Measurements from ENCODE around the gene ZNF609.

The ZNF609 gene

GRCh38 chr15:64691896-64692565 lies 231.7 kb downstream of the ZNF609 start:
- no peak for DNase-seq (ENCODE audit: low read depth)

DNA sequence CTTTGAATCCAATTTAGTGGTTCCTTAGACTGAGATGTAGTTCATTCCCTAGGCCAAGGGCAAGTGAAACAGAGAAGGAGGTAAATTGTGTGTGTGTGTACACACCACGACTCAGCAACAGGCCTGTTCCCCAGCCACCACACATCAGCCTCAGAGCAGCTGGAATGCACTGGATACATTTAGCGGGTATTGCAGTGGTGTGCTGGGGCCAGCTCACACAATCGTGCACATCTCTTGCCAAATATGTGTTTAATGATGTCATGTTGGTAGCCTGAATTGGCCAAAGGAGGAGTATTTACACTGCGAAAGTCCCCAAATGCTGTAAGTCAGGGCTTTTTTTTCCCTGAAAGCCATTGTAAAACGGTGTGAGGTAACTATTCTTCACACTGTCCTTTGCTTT lies 232.8 kb downstream of the ZNF609 start:
- peak; percentile 55 for DNase-seq (ENCODE audit: low read depth)

DNA sequence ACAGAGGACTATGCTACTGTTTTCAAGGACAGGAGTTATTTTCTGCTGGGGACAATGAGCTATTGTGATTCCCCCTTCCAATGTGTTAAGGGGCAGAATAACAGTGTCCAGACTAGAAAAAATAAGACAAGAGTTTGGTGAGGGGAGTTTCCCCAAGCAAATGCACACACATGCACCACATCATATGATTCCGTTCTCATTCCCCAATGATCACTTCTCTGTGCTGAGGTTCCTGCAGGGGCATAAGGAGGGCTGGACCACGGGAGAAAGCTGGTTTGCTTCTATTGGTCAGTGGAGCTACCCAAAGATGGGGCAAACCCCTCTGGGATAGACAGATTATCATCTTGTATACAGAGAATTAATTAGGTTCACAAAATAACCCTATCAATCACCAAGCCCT lies 234.4 kb downstream of the ZNF609 start:
- no peak for DNase-seq (ENCODE audit: low read depth)

GRCh38 chr15:64695561-64695992 lies 235.2 kb downstream of the ZNF609 start:
- no peak for DNase-seq (ENCODE audit: low read depth)

GRCh38 chr15:64696481-64696880 lies 236.1 kb downstream of the ZNF609 start:
- DNase-seq (ENCODE audit: low read depth) = no peak

DNA sequence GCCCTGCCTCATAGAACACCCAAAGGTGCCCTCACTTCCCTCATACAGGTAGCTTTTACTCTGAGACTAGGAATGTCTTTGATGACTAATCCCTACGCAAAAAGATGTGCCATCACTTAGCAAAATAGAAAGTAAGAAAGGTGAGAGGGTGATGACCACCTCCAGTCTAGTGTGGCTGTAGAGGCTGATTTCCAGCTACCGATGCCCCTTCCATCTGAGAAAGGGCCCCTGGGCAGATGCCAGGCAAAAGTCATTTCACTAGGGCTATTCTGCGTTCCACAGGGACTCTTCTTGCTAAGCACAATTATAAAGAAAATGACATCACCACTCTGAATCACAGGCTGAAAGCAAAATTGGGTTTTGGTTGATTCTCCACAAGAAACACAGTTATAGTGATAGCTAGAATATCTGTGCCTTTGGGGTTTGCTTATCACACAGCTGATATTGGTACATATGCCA lies 237.6 kb downstream of the ZNF609 start:
- DNase-seq (ENCODE audit: low read depth) = no peak

GRCh38 chr15:64698823-64699222 lies 238.4 kb downstream of the ZNF609 start:
- DNase-seq (ENCODE audit: low read depth) = no peak

GRCh38 chr15:64699751-64700388 lies 239.5 kb downstream of the ZNF609 start:
- DNase-seq (ENCODE audit: low read depth) = no peak

GRCh38 chr15:64701051-64701450 lies 240.7 kb downstream of the ZNF609 start:
- DNase-seq (ENCODE audit: low read depth) = no peak

DNA sequence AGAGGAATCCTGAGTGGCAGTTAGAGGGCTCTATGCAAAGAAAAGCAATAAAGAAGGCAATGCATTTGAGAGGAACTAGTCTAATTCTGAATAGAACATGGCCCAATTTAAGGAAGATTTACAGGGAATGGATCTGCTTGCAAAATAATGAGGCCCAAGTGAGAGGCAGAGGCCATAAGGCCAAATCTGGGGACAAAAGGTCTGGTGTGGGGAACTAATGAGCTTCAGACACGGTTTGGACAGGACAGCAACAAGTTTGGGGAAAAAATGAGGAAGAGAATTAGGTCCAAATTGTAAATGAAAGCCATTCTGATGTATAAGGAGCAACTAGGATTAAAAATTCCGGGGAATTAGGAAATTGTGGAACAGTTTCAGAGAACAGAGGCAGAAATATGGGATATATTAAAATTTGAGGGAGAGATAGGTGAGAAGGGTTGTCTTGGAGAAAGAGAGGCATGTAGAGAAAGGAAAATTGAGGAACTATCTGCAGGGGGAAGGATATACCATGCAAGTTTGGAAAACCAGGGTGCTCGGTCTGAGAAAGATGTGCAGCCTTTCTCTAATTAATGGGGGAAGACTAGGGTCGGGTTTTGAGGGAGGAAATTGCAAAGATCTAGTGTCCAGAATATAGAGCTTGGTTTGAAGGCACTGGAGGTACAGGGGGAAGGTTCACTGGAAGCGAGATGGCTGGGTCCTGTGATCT lies 241.3 kb downstream of the ZNF609 start:
- DNase-seq (ENCODE audit: low read depth) = no peak

- DNase-seq (ENCODE audit: low read depth) = peak; percentile 47
These were observed 242.6 kb downstream of the ZNF609 start for GRCh38 chr15:64702816-64703631.

DNA sequence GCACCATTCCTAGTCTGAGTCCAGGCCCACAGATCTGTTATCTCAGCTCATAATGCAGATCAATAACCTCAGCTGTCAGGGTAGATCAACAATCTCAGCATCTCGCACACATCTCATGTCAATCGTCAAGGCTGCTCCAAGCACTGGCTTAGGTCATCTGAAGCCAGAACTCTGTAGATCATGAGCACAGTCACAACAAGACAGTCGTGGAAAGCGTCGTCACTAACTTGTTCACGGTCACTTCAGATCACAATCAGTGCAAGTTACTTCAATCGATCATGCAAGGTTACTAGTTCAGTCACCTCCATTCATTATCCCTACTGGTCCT lies 243.2 kb downstream of the ZNF609 start:
- DNase-seq (ENCODE audit: low read depth) = no peak

GRCh38 chr15:64705006-64705405 lies 244.6 kb downstream of the ZNF609 start:
- no peak for DNase-seq (ENCODE audit: low read depth)

GRCh38 chr15:64706011-64706911 lies 245.9 kb downstream of the ZNF609 start:
- DNase-seq (ENCODE audit: low read depth) = no peak

DNA sequence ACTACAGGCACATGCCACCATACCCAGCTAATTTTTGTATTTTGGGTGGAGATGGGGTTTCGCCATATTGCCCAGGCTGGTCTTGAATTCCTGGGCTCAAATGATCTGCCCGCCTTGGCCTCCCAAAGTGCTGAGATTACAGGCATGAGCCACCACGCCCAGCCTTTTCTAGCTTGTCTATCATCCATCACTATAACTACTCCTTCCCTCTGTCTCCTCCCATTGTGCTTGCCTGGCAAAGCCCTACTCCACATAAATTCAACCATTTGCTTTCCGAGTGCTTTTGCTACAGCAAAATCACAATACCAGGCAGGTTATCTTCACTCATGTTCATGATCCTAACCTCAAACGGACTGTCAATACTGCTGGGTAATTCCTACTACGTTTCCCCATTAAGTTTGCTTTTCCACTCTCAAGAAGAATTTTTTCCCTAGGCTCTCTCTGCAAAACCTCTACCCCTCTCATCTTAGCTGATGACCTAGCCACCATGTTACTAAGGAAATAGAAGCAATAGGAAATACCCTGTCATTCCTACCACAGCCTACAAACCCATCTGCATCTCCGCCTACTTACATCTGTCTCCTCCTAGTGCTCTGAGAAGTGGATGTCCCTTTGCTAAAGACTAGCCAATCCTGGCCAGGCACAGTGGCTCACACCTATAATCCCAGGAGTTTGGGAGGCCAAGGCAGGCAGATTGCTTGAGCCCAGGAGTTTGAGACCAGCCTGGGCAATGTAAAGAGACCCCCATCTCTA lies 250.5 kb downstream of the ZNF609 start:
- DNase-seq (ENCODE audit: low read depth) = no peak

DNA sequence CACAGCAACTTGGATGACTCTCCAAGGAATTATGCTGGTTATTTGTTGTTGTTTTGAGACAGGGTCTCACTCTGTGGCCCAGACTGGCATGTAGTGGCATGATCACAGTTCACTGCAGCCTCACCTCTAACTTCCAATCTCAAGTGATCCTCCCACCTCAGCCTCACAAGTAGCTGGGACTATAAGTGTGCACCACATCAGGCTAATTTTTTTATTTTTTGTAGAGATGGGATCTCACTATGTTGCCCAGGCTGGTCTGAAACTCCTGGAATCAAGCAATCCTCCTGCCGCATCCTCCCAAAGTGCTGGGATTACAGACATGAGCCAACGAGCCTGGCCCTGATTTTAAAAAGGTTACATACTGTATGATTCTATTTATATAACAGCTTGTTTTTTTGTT lies 252.0 kb downstream of the ZNF609 start:
- no peak for DNase-seq (ENCODE audit: low read depth)

- DNase-seq (ENCODE audit: low read depth) = no peak
These were observed 253.2 kb downstream of the ZNF609 start for GRCh38 chr15:64713592-64713991.

DNA sequence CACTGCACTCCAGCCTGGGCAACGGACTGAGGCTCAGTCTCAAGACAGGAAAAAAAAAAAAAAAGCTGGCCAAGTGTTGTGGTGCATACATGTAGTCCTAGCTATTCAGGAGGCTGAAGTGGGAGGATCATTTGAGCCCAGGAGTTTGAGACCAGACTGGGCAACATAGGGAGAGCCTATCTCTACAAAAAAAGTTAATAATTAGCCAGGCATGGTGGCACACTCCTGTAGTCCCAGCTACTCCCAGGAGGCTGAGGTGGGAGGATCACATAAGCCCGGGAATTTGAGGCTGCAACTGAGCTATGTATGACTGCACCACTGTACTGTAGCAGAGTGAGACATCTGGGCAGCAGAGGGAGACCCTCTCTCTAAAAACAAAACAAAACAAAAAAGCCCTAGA lies 256.1 kb downstream of the ZNF609 start:
- no peak for DNase-seq (ENCODE audit: low read depth)

DNA sequence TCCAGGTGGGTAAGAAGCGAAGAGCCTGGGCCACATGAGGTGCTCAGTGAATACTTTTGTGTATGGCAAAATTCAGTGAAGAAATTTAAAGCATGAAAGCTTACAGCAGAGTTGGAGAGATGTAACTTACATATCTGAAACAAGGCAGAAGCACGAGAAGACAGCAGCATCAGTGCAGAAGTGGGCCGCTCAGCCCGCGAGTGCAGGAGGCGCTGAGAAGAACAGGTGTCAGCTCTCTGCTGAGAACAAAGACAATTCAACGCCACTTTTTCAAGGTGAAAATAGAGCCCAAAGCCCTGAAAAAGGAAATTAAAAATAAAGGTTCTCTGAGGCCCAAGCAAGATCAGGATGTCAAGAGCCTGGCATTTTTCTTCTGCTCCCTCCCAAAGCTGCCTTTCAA lies 256.8 kb downstream of the ZNF609 start:
- DNase-seq (ENCODE audit: low read depth) = no peak

- DNase-seq (ENCODE audit: low read depth) = no peak
These were observed 257.5 kb downstream of the ZNF609 start for GRCh38 chr15:64717735-64718495.
